ENCODE data around the gene COG5.

Gene COG5

GRCh38 chr7:107404740-107405537 is 158.8 kb downstream of the COG5 start:
- ATAC-seq = no peak
- TF ChIP-seq ISL1 (CRISPR knock-in tag; IDR thresholded peaks at IDR 0.05) (peak; percentile 45; the same call in 1 of the 2 replicates), TCF4 (CRISPR knock-in tag; IDR thresholded peaks at IDR 0.05; ENCODE audit: borderline replicate concordance) (peak; percentile 56; the same call in 1 of the 2 replicates), ZC3H10 (CRISPR knock-in tag; IDR thresholded peaks at IDR 0.05) (no peak)

GRCh38 chr7:107398161-107398560 is 165.6 kb downstream of the COG5 start:
- ATAC-seq = no peak
- TF ChIP-seq OSR1 (CRISPR knock-in tag; IDR thresholded peaks at IDR 0.05) (no peak), POU6F1 (CRISPR knock-in tag; IDR thresholded peaks at IDR 0.05; ENCODE audit: borderline replicate concordance, low read depth) (no peak), SNAI2 (CRISPR knock-in tag; IDR thresholded peaks at IDR 0.05) (no peak), CSRNP3 (CRISPR knock-in tag; IDR thresholded peaks at IDR 0.05) (no peak), ISL1 (CRISPR knock-in tag; IDR thresholded peaks at IDR 0.05) (no peak)

GRCh38 chr7:107396990-107397389 is 166.7 kb downstream of the COG5 start:
- ATAC-seq = no peak
- no peak for TF ChIP-seq OSR1 (CRISPR knock-in tag; IDR thresholded peaks at IDR 0.05)
- no peak for TF ChIP-seq ZNF70 (CRISPR knock-in tag; IDR thresholded peaks at IDR 0.05)
- no peak for TF ChIP-seq RARB (CRISPR knock-in tag; IDR thresholded peaks at IDR 0.05)
- no peak for TF ChIP-seq ZFP3 (CRISPR knock-in tag; IDR thresholded peaks at IDR 0.05)
- no peak for TF ChIP-seq PPARA (CRISPR knock-in tag; IDR thresholded peaks at IDR 0.05; ENCODE audit: borderline replicate concordance)
- no peak for TF ChIP-seq POU6F1 (CRISPR knock-in tag; IDR thresholded peaks at IDR 0.05; ENCODE audit: borderline replicate concordance, low read depth)
- TF ChIP-seq ARNTL (CRISPR knock-in tag; IDR thresholded peaks at IDR 0.05; ENCODE audit: borderline replicate concordance, low read depth) = no peak
- TF ChIP-seq TOX (CRISPR knock-in tag; IDR thresholded peaks at IDR 0.05; ENCODE audit: borderline replicate concordance) = no peak
- no peak for TF ChIP-seq GLIS3 (CRISPR knock-in tag; IDR thresholded peaks at IDR 0.05)
- TF ChIP-seq CSDC2 (CRISPR knock-in tag; IDR thresholded peaks at IDR 0.05) = no peak
- TF ChIP-seq CREB5 (CRISPR knock-in tag; IDR thresholded peaks at IDR 0.05; ENCODE audit: low read depth) = no peak
- no peak for TF ChIP-seq ZC3H10 (CRISPR knock-in tag; IDR thresholded peaks at IDR 0.05)
- TF ChIP-seq BACH2 (CRISPR knock-in tag; IDR thresholded peaks at IDR 0.05; ENCODE audit: borderline replicate concordance) = no peak
- no peak for TF ChIP-seq ZNF565 (CRISPR knock-in tag; conservative IDR thresholded peaks at IDR 0.05; ENCODE audit: low read depth)
- no peak for TF ChIP-seq ZNF8 (CRISPR knock-in tag; IDR thresholded peaks at IDR 0.05)
- TF ChIP-seq PATZ1 (CRISPR knock-in tag; IDR thresholded peaks at IDR 0.05; ENCODE audit: borderline replicate concordance) = no peak
- no peak for TF ChIP-seq ZFP30 (CRISPR knock-in tag; IDR thresholded peaks at IDR 0.05)
- TF ChIP-seq ISL1 (CRISPR knock-in tag; IDR thresholded peaks at IDR 0.05) = no peak
